Measurements from ENCODE around the gene RAI1.
A peak's percentile ranks its signal among the peaks of the same experiment; 100 is the strongest.
"Not testable (repeated sequence)": the region's sequence is repeated elsewhere in the genome, so short reads cannot be mapped to it uniquely, and the experiment has no call there.

The RAI1 gene

DNA sequence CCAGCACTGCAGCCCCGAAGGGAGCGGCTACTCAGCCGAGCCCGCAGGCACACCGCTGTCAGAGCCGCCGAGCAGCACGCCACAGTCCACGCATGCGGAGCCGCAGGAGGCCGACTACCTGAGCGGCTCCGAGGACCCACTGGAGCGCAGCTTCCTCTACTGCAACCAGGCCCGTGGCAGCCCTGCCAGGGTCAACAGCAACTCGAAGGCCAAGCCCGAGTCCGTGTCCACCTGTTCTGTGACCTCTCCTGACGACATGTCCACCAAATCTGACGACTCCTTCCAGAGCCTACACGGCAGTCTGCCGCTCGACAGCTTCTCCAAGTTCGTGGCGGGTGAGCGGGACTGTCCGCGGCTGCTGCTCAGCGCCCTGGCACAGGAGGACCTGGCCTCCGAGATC is 113.1 kb downstream of the RAI1 start:
- DNase-seq: no peak

- DNase-seq: no peak
Measured at GRCh38 chr17:17795296-17795695, 114.0 kb downstream of the RAI1 start.

DNA sequence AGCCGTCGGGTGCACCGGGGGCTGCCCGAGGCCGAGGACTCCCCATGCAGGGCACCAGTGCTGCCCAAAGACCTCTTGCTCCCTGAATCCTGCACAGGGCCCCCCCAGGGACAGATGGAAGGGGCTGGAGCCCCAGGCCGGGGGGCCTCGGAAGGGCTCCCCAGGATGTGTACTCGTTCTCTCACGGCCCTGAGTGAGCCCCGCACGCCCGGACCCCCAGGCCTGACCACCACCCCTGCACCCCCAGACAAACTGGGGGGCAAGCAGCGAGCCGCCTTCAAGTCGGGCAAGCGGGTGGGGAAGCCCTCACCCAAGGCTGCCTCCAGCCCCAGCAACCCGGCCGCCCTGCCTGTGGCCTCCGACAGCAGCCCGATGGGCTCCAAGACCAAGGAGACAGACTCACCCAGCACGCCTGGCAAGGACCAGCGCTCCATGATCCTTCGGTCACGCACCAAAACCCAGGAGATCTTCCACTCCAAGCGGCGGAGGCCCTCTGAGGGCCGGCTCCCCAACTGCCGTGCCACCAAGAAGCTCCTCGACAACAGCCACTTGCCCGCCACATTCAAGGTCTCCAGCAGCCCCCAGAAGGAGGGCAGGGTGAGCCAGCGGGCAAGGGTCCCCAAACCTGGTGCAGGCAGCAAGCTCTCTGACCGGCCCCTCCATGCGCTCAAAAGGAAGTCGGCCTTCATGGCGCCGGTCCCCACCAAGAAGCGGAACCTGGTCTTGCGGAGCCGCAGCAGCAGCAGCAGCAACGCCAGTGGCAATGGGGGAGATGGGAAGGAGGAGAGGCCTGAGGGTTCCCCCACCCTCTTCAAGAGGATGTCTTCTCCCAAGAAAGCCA is 114.9 kb downstream of the RAI1 start:
- no peak for DNase-seq

GRCh38 chr17:17796787-17797061 is 115.5 kb downstream of the RAI1 start:
- DNase-seq: no peak

GRCh38 chr17:17797119-17797809 is 116.0 kb downstream of the RAI1 start:
- no peak for DNase-seq

GRCh38 chr17:17798010-17798556 is 116.8 kb downstream of the RAI1 start:
- no peak for DNase-seq

DNA sequence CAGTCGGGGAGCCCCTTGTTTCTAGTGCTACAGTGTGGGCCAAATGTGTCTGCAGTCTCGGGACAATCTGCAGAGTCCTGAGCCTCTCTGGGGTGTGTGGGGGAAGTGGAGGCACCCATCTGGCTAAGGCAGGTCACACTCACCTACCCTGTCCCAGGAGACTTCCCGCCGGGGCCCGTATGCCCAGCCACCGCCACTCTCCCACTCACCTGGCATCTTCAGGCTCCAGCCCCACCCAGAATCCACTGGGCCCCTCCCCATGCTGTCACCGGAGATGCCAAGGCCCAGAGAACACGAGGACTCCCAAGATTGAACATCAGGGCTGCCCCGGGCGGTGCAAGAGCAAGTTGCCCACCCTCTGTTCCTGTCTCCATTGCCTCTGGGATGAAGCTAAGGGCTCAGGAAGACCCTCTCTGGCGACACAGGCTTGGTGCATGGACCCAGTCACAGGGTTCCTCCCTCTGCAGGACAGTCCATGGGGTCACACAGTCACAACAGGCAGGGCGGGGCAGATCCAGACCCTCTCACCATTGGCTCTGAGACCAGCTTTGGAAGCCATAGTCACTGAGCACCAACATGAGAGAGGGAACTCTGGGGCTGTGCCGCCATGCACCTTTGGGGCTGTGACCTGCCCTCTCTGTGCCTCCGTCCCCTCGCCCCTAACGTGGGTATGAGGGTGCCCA is 117.5 kb downstream of the RAI1 start:
- no peak for DNase-seq

- no peak for DNase-seq
Measured at GRCh38 chr17:17800504-17801021, 119.3 kb downstream of the RAI1 start.

GRCh38 chr17:17801800-17802481 is 120.7 kb downstream of the RAI1 start:
- peak in 7 of 51 donors; percentile 25 to 58 (median 39) for DNase-seq

DNA sequence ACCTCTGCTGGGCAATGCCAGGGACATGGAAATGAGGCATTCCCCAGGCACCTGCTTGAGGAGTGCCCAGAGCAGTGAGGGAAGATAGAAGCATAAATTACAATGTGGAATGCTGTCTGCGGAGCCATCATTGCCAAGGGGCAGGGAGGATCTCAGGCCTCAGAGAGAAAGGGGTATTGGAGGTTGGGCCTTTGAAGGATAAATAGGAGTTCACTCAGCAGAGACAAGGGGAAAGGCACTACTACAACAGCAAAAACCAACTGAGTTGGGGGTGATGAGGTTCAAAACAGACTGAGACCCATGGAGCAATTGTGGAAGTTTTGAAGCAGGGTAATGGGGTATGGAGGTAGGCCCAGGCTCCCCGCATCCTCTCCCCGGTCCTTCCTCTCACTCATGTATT is 122.7 kb downstream of the RAI1 start:
- DNase-seq: no peak

DNA sequence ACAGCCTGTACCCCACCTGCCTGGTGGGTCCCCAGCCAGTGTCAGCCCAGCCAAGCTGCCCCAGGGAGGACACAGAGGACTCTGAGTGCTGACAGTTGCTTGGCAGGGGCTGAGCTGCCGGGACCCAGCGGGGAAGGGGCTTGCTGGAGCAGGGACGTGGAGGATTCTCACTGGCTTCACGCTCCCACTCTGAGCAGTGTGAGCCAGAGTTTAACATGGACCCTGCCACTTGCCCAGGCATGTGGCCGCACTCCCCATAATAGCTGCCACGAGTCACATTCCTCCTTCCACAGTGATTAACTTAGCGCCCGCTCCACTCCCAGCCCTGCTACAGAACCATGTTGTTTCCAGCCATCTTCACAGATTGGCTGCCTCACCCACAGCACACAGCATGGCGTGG is 124.3 kb downstream of the RAI1 start:
- DNase-seq: no peak

DNA sequence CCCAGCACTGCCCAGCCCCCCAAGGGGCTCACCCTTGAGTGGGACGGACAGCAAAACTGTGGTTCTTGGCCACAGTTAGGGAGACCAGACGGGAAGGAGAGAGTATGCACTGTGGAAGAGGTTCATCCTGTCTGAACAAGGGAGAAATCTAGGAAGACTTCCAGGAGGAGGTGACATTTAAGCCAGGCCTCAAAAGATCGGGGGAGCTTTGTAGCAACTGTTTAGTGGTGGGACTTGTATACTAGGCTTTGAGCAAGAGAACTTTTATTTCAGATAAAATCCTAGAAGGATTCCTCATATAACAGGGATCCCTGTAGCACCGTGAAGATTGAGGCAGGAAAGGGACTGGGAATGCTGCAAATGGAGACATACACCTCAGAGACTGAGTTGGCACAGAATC is 124.8 kb downstream of the RAI1 start:
- DNase-seq: no peak

DNA sequence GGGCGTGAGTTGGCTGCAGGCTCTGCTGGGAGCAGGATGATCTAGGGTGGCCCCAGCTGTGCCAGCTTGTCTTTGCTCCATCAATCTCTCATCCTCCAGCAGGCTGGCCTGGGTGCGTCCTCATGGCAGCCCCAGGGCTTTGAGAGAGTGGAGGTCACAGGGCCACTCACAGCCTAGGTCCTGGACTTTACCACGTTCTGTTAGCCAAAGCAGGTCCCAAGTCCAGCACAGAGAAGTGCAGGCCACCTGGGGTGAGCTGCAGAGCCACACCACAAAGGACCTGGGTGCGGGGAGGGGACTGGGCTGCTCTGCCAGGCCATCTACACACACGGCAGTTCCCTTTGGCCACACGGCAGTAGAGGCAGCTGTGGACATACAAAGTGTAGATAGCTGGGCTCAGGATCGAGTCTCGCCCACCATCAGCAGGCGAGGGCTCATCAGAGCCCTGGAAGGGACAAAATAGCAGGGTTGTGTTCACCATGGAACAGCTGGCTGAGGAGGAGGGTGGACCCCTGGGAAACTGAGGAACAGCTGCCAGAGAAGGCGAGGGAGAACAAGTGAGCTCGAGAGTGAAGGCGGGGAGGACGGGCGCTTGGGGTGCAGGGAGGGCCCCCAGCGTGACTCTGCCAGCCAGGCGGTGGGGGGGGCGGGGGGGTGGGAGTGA is 125.5 kb downstream of the RAI1 start:
- DNase-seq: no peak

DNA sequence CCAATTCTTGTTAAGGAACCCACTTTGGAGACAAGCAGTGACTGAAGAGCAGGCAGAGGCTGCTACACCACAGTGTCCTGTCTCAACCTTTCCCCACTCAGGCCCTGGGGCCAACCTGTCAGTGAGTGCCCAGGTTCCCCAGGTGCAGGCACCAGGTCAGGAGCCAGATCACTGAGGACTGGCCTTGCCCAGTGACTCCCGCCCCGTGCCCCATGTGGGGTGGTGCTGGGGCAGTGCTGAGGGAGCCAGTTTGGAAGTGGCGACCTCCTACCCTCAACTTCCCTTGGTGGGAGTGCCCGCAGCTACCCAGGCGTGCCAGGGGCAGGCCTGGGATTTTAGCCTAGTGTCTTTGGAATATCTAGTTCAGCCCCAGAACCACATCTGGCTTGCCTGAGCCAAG is 126.2 kb downstream of the RAI1 start:
- DNase-seq: no peak

DNA sequence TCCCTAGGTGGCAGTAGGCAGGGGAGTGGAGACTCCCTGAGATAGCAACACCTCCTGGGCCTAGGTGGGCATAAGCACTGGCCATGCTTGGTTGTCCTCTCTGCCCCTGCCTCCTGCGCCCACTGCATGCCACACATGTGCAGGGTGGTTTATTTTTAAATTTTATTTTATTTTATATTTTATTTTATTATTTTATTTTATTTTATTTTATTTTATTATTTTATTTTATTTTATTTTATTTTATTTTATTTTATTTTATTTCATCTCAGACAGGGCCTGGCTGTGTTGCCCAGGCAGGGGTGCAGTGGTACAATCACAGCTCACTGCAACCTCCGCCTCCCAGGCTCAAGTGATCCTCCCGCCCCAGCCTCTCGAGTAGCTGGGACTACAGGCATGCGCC is 126.9 kb downstream of the RAI1 start:
- DNase-seq: not testable (repeated sequence)

DNA sequence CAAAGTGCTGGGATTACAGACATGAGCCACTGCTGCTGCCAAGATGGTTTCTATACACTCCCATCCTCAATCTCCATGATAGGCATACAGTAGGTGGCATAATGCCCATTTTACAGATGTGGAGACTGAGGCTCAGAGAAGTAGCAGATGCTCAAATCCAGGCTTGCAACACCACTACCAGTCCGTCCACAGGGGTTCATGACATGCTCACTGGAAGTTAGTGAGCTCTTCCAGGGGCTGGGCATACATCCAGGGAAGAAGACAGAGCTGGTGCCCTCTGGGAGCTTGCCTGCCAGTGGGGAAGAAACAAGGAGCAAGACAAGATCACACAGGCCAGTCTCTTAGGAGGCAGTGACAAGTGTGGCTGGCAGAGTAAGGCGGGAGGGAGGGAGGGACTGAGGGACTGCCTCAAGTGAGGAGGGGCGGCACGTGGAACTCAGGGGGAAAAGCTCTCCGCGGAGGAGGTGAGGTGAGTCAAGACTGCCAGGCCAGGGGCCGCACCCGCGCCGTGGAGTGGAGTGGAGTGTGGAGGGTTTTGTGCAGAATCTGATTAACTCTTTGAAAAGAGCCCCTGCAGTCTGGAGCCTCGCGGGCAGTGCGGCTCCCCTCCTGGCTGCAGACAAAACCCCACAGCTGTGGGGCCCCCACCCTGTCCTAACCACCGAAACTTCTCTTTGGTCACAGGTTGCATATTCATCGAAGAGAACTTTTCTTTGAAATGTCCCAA is 127.6 kb downstream of the RAI1 start:
- no peak for DNase-seq

DNA sequence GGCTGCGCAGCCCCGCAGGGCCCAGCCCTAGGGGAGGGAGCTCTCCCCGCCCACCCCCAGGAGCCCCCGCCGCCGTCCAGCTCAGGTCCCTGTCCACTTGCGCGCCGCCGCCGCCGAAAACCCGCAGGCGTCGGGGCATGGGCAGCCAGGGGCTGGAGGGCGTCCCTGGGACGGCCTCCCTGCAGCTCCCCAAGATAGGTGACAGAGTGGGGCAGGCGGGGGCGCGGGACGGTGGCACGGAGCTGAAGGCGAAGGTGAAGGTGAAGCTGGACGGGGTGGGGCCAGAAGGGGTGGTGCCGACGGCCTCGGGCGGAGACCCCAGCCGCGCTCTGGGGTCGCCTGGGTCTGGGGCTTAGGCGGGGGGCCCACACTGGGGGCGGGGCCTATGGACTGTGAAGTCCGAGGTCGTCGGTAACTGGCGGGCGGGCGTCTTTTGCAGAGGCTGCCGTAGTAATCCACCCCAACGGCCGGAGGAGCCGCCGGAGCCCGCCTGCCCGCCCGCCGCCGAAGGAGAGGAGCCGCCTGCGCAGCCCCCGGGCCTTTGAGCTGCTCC is 128.3 kb downstream of the RAI1 start:
- no peak for DNase-seq

DNA sequence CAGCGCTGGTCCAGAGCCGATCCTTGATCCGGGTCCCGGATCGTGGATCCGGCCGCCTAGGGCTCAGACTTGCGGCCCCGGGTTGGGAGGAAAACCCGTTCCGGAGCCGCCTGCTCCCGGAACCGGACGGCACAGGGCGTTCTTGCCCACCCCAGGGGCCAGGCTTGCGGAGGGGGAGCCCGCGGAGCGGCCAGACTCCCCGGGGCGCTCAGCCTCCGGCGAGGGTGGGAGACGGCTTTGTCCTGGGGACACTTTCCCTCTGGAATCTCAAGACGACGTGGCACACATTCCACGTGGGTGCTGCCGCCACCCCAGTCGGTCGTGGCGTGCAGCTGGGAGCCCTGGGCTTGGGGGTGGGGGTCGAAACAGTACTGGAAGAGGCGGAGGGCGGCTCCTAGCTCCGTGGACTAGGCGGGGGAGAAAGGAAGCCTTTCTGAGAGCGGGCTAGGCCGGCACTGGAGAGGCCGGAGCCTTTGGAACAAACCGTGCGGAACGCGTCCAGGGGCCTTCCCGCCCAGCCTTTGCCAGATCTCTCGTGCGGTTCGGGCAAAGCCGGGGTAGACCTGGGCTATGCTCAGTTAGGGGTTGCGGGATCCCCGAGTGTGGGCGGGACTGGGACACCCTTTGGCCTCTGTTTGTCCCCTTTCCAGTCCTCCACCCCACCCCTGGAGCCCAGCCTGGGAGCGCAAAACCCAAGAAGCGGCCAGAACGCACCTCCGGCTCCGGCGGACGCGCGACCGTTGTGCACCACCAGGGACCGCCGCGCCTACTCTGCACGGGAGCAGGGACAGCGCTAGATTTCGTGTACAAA is 129.0 kb downstream of the RAI1 start:
- DNase-seq: peak in 13 of 51 donors; percentile 24 to 58 (median 45)

- DNase-seq: no peak
Measured at GRCh38 chr17:17810895-17811248, 129.6 kb downstream of the RAI1 start.
